Suprapubic skin (tissue), 4 donors: Measurements from ENCODE around the gene ATG16L2. TPM values are rescaled to one million over a fixed set of nuclear protein-coding genes. Genes with fewer than 3 reads are reported as not detected.
"Not testable (repeated sequence)": the region's sequence is repeated elsewhere in the genome, so short reads cannot be mapped to it uniquely, and the experiment has no call there.

ENCODE experiments used
- DNase-seq, 2 donors: peaks; one replicate each; pipeline ENCODE4 v3.0.0-alpha.2; 2019; ENCODE audit warnings: low spot score in 2 of 2
- H3K27ac ChIP-seq: fragments of 200-600 bp; sonication (generic); one replicate; pipeline ENCODE4 v1.5.1; 2019
- H3K27me3 ChIP-seq: fragments of 200-600 bp; sonication (generic); one replicate; pipeline ENCODE4 v1.5.1; 2019
- H3K36me3 ChIP-seq: fragments of 200-600 bp; sonication (generic); one replicate; pipeline ENCODE4 v1.5.1; 2019
- H3K4me1 ChIP-seq: fragments of 200-600 bp; sonication (generic); one replicate; pipeline ENCODE4 v1.5.1; 2019
- H3K4me3 ChIP-seq: fragments of 200-600 bp; sonication (generic); one replicate; pipeline ENCODE4 v1.5.1; 2019; ENCODE audit warnings: mild to moderate bottlenecking
- H3K9me3 ChIP-seq: fragments of 200-600 bp; sonication (generic); one replicate; pipeline ENCODE4 v1.5.1; 2019
- EP300 ChIP-seq: sonication (generic); formaldehyde crosslinking; IDR thresholded peaks from one replicate; pipeline ENCODE4 v1.6.1; 2017; ENCODE audit warnings: antibody characterized with exemption
- POLR2A ChIP-seq, 2 donors: fragments of 450-650 bp; IDR thresholded peaks; one replicate each; pipeline ENCODE4 v1.6.1; 2017; ENCODE audit warnings: antibody characterized with exemption in 2 of 2, mild to moderate bottlenecking in 2 of 2, moderate library complexity in 2 of 2
- POLR2AphosphoS5 ChIP-seq, 3 donors: sonication (generic); formaldehyde crosslinking; IDR thresholded peaks; one replicate each; pipeline ENCODE4 v1.6.1; 2017; ENCODE audit warnings: antibody characterized with exemption in 3 of 3
- WGBS: methylation state at CpG from one replicate; pipeline ENCODE4 v1.1.5; 2018; 5-methylcytosine and 5-hydroxymethylcytosine counted together
- total RNA-seq, 4 donors: library from RNA; depleted of rRNA; stranded (reverse); fragments of >200 nt; gene quantifications; one replicate each; pipeline ENCODE4 v1.1.0, GENCODE V29; 2016
- TF ChIP-seq, protein P1 (sequence below), 2 donors: fragments of 200-600 bp in 1 of 2; fragments of 450-650 bp in 1 of 2; sonication (generic) in 1 of 2; IDR thresholded peaks; one replicate each; pipeline ENCODE4 v1.5.1; 2016 to 2019; ENCODE audit warnings: antibody characterized with exemption in 2 of 2, mild to moderate bottlenecking in 1 of 2, moderate library complexity in 1 of 2

ATG16L2 gene
- total RNA-seq, 4 donors from 2014 or later: 81.9 to 231 (median 111) TPM

DNA sequence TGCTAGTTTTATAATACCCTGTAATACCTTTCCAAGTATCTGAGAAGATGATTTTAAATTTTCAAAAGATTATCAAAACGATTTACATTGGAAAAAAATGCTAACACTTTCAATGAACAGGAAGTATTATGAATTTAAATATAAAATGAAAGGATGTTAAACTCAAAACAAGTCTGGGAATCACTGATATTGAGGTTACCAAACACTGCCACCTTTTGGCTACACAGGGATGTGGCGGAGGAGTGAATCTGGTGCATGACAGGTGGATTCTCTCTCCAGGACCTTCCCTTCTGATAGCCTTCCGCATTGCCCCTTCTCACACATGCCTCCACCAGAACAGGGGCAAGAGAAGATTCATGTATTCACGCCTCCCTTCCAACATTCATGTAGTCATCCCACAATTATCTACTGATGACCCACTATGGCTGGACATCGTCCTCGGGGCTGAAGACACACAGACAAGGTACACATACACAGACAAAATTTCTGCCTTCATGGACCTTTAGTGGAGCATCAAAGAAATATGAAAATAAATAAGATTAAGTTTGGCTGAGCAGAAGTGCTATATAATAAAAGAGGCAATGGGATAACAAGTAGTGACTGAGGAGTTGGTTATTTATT, 34.7 kb downstream of the ATG16L2 start:
- WGBS: 70% methylated on average over 6 of the region's 6 CpGs
- H3K4me3 ChIP-seq: no peak overlapping the region

DNA sequence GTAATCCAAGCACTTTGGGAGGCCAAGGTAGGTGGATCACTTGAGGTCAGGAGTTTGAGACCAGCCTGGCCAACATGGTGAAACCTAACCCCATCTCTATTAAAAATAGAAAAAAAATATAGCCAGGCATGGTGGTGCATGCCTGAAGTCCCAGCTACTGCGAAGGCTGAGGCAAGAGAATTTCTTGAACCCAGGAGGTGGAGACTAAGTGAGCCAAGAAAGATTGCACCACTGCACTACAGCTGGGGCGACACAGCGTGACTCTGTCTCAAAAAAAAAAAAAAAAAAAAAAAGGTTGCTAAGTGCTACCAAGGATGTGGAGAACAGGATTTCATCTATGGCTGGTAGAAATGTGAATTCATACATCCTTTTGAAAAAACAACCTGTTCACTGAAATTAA, 36.6 kb downstream of the ATG16L2 start:
- TF ChIP-seq POLR2A (IDR thresholded peaks at IDR 0.05) (no peak), EP300 (no peak), POLR2AphosphoS5 (IDR thresholded peaks at IDR 0.05) (no peak)
- TF ChIP-seq, protein P1, sequence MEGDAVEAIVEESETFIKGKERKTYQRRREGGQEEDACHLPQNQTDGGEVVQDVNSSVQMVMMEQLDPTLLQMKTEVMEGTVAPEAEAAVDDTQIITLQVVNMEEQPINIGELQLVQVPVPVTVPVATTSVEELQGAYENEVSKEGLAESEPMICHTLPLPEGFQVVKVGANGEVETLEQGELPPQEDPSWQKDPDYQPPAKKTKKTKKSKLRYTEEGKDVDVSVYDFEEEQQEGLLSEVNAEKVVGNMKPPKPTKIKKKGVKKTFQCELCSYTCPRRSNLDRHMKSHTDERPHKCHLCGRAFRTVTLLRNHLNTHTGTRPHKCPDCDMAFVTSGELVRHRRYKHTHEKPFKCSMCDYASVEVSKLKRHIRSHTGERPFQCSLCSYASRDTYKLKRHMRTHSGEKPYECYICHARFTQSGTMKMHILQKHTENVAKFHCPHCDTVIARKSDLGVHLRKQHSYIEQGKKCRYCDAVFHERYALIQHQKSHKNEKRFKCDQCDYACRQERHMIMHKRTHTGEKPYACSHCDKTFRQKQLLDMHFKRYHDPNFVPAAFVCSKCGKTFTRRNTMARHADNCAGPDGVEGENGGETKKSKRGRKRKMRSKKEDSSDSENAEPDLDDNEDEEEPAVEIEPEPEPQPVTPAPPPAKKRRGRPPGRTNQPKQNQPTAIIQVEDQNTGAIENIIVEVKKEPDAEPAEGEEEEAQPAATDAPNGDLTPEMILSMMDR (IDR thresholded peaks at IDR 0.05): no peak
- no peaks in the 10 kb centered on the region for H3K27me3 ChIP-seq
- DNase-seq: no peak
- H3K36me3 ChIP-seq: no peaks in the 10 kb centered on the region
- no peaks in the 10 kb centered on the region for H3K9me3 ChIP-seq
- H3K4me1 ChIP-seq: no peaks in the 10 kb centered on the region
- H3K27ac ChIP-seq: no peak overlapping the region
- H3K4me3 ChIP-seq: no peak overlapping the region
- WGBS: 89% methylated on average over 3 of the region's 3 CpGs

More for the DNA sequence above, 34.7 kb downstream of the ATG16L2 start:
- Histone ChIP-seq H3K36me3 (no peaks in the 10 kb centered on the region), H3K27me3 (no peaks in the 10 kb centered on the region), H3K4me1 (no peaks in the 10 kb centered on the region), H3K9me3 (no peaks in the 10 kb centered on the region), H3K27ac (no peak overlapping the region)
- TF ChIP-seq POLR2AphosphoS5 (IDR thresholded peaks at IDR 0.05): no peak
- no peak for TF ChIP-seq POLR2A (IDR thresholded peaks at IDR 0.05)
- no peak for TF ChIP-seq EP300
- TF ChIP-seq, protein P1 (IDR thresholded peaks at IDR 0.05): peak; percentile 30 to 69
- no peak for DNase-seq

DNA sequence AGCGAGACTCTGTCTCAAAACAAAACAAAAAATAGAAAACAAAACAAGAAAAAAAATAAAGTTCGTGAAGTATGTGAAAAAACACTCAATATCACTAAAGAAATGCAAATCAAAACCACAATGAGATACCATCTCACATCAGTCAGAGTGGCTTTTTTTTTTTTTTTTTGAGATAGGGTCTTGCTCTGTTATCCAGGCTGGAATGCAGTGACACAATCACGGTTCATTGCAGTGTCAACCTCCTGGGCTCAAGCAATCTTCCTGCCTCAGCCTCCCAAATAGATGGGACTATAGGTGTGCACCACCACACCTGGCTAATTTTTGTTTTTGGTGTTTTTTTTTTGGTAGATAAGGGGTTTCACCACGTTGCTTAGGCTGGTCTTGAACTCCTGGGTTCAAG, 37.5 kb downstream of the ATG16L2 start:
- Histone ChIP-seq H3K4me3 (no peak overlapping the region), H3K27me3 (no peaks in the 10 kb centered on the region), H3K9me3 (no peaks in the 10 kb centered on the region), H3K36me3 (no peaks in the 10 kb centered on the region), H3K27ac (no peak overlapping the region), H3K4me1 (peaks cover 4% of the 10 kb centered on the region)
- DNase-seq: no peak
- 86% methylated on average over 4 of the region's 4 CpGs for WGBS
- TF ChIP-seq POLR2AphosphoS5 (IDR thresholded peaks at IDR 0.05): no peak
- no peak for TF ChIP-seq POLR2A (IDR thresholded peaks at IDR 0.05)
- TF ChIP-seq, protein P1 (IDR thresholded peaks at IDR 0.05): no peak
- TF ChIP-seq EP300: no peak

DNA sequence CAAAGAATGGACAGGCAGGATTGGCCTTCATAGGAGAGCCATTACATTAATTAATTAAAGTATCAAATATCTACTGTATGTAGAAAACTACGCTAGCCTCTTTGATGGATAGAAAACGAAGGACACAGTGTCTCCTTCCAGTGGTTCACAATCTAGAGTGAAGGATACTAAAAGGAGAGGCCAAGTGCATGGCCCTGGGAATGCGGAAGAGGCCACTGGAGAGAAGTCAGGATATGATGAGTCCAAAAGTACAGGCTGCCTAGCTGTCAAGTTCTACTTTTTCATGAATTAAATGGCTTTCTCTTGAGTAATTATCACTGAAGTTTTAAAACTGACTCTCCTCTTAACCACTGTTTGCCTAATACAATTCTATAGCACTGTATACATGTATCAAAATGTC, 41.9 kb downstream of the ATG16L2 start:
- WGBS: 86% methylated on average over 3 of the region's 3 CpGs
- Histone ChIP-seq H3K9me3 (no peaks in the 10 kb centered on the region), H3K4me3 (no peak overlapping the region), H3K27ac (no peak overlapping the region), H3K36me3 (no peaks in the 10 kb centered on the region), H3K4me1 (peaks cover 8% of the 10 kb centered on the region), H3K27me3 (no peaks in the 10 kb centered on the region)
- TF ChIP-seq, protein P1 (IDR thresholded peaks at IDR 0.05): no peak
- no peak for TF ChIP-seq POLR2A (IDR thresholded peaks at IDR 0.05)
- TF ChIP-seq POLR2AphosphoS5 (IDR thresholded peaks at IDR 0.05): no peak
- TF ChIP-seq EP300: no peak
- DNase-seq: no peak

DNA sequence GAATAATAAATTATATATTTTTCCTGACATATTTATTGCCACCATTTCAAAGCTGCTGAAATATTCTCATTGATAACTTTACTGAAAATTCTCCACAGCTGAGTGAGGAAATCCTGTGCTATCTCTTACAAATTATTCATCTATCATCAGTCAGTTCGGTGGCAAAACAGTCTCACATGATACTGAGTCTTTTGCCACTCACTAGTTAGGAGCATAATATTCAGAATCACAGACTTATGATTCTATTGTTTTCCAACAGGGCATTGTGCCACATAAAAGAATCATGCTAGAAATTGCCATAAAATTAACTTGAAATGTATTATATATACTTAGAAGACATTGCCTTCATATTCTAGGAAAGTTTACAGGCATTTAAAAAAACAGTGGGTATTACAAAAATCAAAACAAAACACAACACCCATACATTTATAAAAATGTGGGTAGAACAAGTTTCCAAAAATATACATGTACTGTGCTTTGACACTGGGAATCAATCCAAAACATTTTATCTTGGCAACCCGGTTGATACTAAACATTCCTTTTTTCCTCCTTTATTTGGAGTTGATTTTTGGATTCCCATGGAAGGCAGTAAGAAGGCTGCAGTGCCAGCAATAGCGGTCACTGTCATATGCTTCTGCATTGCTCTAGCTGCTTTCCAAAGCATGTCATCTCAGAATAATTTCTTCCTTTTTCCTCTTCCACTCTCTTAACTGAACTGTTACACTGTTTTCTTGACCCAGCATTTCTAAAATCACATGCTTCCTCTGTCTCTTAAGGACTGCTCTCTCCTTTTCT, 42.5 kb downstream of the ATG16L2 start:
- WGBS: 15% methylated on average over 3 of the region's 3 CpGs
- Histone ChIP-seq H3K4me1 (peaks cover 8% of the 10 kb centered on the region), H3K9me3 (no peaks in the 10 kb centered on the region), H3K36me3 (no peaks in the 10 kb centered on the region), H3K4me3 (no peak overlapping the region), H3K27me3 (no peaks in the 10 kb centered on the region), H3K27ac (peak overlapping the region; percentile 21)
- no peak for TF ChIP-seq POLR2AphosphoS5 (IDR thresholded peaks at IDR 0.05)
- TF ChIP-seq, protein P1 (IDR thresholded peaks at IDR 0.05): no peak
- TF ChIP-seq EP300: no peak
- no peak for TF ChIP-seq POLR2A (IDR thresholded peaks at IDR 0.05)
- no peak for DNase-seq

DNA sequence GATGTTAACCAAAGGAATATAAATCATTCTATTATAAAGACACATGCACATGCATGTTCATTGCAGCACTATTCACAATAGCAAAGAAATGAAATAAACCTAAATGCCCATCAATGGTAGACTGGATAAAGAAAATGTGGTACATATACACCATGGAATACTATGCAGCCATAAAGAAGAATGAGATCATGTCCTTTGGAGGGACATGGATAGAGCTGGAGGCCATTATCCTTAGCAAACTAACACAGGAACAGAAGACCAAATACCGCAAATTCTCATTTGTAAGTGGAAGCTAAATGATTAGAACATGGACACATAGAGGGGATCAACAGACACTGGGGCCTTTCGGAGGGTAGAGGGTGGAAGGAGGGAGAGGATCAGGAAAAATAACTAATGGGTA, 44.1 kb downstream of the ATG16L2 start:
- 98% methylated on average over 2 of the region's 2 CpGs for WGBS
- not testable (repeated sequence) for DNase-seq, H3K27me3 ChIP-seq, H3K4me1 ChIP-seq, H3K27ac ChIP-seq, H3K36me3 ChIP-seq, H3K9me3 ChIP-seq, H3K4me3 ChIP-seq
